Measurements from ENCODE around the gene UNC93B1.

GRCh38 chr11:68019486-68019885, 15.6 kb upstream of the UNC93B1 start:
- TF ChIP-seq POLR2A (IDR thresholded peaks at IDR 0.05; ENCODE audit: control extremely low read depth in 1 of 2, low read depth in 2 of 2, low read length in 2 of 2) (no peak), CREB1 (IDR thresholded peaks at IDR 0.05) (no peak), TAF1 (IDR thresholded peaks at IDR 0.05; ENCODE audit: low read depth, low read length) (no peak), ZNF274 (IDR thresholded peaks at IDR 0.05; ENCODE audit: borderline replicate concordance, extremely low read depth, low read length) (no peak), CHD1 (IDR thresholded peaks at IDR 0.05; ENCODE audit: low read depth, low read length) (no peak), CTCF (IDR thresholded peaks at IDR 0.05; ENCODE audit: control extremely low read depth in 1 of 3, insufficient read depth in 1 of 3, low read depth in 1 of 3, low read length in 3 of 3) (no peak), EGR1 (IDR thresholded peaks at IDR 0.05; ENCODE audit: borderline replicate concordance, low read depth, low read length) (no peak), RAD21 (IDR thresholded peaks at IDR 0.05 in 1 of 2, conservative IDR thresholded peaks at IDR 0.05 in 1 of 2; ENCODE audit: low read depth in 2 of 2, low read length in 2 of 2) (no peak), POLR2AphosphoS5 (IDR thresholded peaks at IDR 0.05; ENCODE audit: low read depth, low read length) (no peak), SP1 (IDR thresholded peaks at IDR 0.05; ENCODE audit: low read depth, low read length) (no peak), SAP30 (IDR thresholded peaks at IDR 0.05; ENCODE audit: insufficient read depth, insufficient replicate concordance, low read length) (no peak)
- TF ChIP-seq, protein P1, sequence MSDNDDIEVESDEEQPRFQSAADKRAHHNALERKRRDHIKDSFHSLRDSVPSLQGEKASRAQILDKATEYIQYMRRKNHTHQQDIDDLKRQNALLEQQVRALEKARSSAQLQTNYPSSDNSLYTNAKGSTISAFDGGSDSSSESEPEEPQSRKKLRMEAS (IDR thresholded peaks at IDR 0.05) = no peak

All from H1 (cell line).